HG03095 (cell line): ENCODE results near the gene DPP3.
"Not testable (repeated sequence)": the region's sequence is repeated elsewhere in the genome, so short reads cannot be mapped to it uniquely, and the experiment has no call there.

Experiments
- ATAC-seq: cut with Tn5 transposase; IDR thresholded peaks from one replicate; pipeline ENCODE4 v1.9.1; 2021; ENCODE audit warnings: moderate library complexity; ENCODE audit not compliant: unreplicated experiment

DPP3 gene

DNA sequence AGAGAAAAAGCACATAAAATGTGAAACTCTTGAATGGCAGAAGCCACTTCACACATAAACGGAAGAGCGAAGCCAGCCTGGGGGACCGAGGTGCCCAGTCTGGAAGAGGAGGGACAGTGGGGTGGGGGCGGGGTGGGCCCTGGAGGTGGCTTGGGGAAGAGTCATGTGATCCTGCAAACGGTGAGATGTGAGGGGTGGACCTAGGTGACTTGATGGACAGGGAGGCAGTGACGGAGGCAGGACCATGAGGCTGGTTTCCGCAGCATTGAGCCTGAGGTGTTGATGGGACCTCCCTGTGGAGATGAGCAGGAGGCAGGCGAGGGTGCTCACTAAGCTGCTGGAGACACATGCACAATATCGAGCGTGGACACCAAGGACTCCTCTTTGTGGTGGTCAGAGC lies 48.8 kb downstream of the DPP3 start:
- no peak for ATAC-seq

DNA sequence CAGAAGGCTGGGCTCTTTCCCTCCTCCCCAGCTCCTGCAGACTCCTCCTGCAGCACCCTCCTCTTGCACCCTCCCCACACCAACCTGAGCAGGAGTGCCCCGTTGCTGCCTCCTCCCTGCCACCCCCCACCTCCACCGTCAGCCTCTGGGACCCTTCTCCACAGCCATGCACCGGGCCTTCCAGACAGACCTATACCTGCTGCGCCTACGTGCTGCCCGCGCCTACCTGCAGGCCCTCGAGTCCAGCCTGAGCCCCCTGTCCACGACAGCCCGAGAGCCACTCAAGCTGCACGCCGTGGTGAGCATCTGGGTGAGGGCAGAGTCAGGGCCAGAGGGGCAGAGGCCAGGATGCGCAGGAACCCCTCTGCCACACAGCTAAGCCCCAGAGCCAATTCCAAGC lies 49.4 kb downstream of the DPP3 start:
- no peak for ATAC-seq

- no peak for ATAC-seq
These were observed 50.9 kb downstream of the DPP3 start for GRCh38 chr11:66530927-66531709.

- ATAC-seq = no peak
These were observed 51.6 kb downstream of the DPP3 start for GRCh38 chr11:66531841-66532240.

DNA sequence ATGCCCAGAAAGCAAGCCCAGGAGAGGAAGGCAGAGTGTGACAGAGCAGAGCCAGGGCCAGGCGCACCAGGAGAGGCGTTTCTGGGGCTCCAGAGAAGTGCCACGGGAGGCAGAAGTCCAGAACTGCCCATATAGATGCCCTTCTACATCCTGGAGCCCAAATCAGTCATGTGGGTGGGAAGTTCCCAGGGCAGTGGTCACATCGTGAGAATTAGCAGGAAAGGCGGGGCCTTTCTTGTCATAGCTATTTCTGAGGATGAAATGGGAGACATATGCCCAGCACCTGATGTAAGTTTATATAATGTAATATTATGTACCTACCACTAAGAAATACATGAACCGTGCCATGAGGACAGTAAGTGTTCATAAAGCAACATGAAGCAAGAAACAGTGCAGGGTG lies 52.5 kb downstream of the DPP3 start:
- no peak for ATAC-seq

GRCh38 chr11:66539170-66539869 lies 59.1 kb downstream of the DPP3 start:
- ATAC-seq = no peak

- no peak for ATAC-seq
These were observed 59.6 kb downstream of the DPP3 start for GRCh38 chr11:66539870-66540213.

- not testable (repeated sequence) for ATAC-seq
These were observed 60.4 kb downstream of the DPP3 start for GRCh38 chr11:66540598-66540997.

GRCh38 chr11:66541892-66542291 lies 61.7 kb downstream of the DPP3 start:
- no peak for ATAC-seq

GRCh38 chr11:66542362-66542761 lies 62.1 kb downstream of the DPP3 start:
- ATAC-seq = no peak

DNA sequence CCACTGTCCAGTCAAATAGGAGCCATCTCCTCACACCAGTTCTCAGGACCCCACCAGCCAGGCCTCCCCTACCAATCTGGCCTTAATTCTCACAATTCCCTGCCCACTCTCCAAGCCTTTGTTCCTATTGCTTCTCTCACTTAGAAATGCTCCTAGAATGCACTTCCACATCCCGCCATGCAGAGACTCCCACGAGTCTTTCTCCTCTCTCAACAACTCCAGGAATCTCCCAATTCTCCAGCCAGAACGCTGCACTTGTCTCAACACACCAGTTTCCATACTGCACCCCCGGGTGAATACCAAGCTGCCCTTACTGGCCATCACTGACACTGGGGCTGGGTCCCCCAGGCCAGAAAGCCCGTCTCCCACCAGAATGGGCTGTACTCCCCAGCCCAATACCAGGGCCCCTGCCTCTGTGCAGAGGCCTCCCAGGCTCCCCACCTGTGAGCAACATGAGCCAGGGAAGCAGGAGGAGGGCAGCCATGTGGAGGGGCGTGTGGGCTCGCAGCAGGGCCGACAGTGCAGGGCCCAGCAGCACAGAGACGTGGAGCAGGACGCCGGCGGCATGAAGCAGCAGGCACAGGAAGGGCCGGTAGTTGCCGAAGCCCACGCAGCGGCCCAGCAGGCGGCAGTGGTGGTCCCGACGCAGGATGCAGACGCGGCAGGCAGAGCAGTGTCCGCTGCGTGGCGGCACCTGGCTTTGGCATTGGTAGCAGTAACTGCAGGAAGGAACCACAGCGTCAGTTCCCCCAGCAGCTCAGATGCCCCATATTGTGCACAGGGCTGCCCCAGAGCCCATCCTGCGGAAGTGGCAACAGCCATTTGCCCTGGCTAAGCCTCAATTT lies 63.3 kb downstream of the DPP3 start:
- ATAC-seq = no peak

- not testable (repeated sequence) for ATAC-seq
These were observed 64.7 kb downstream of the DPP3 start for GRCh38 chr11:66544952-66545351.

- ATAC-seq = peak; percentile 81
These were observed 65.6 kb downstream of the DPP3 start, which contains the start of gene ZDHHC24 for GRCh38 chr11:66545701-66546367. Gene ZDHHC24 (minus strand): TSS chr11:66546048. CDS start chr11:66546003, 45 bp downstream.

GRCh38 chr11:66546368-66546965 lies 66.2 kb downstream of the DPP3 start, which contains the start of gene ACTN3:
Gene ACTN3 (plus strand): TSS chr11:66546903. CDS start chr11:66546938, 35 bp downstream.
- ATAC-seq = no peak

DNA sequence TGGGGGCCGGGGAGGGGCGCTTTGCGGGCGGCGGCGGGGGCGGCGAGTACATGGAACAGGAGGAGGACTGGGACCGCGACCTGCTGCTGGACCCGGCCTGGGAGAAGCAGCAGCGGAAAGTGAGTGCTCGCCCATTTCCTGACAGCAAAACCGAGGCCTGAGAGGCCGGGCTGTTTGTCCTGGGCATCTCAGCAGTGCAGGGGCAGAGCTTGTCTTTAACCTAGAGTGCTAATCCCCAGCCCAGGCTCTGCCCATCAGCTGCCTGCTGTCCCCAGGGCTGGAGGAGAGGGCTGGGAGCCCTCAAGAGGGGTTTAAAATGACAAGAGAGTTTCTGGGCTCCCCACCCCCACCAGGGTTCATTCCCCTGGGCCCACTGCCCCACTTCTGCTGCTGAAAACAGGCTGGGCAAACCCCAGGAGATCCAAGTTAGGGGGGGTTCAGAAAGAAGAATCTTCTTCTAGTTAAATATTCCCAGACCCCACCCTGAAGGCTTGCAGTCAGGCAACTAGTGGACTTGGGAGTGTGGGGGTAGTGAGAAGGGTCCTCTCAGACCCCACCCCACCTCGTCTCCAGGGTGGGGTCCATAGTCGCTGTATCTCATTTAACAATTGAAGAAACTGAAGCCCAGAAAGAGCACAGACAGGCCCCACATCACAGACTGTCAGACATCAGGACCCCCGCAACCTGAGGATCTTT lies 66.9 kb downstream of the DPP3 start:
- no peak for ATAC-seq

DNA sequence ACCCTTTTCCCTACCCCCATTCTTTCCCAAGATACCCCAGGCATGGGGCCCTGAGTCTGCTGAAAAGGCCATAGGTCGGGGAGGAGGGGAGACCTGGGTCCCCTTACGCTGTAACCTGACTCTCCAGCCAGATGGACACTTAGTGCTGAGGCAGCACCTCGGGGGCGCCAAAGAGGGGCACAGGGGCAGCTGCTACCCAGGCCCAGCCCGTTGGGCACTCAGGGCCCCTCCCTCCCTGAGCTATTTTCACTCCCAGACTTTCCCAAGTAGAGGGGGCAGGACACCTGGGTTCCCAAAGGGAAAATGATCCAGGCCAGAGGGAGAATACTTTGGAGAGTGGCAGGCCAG lies 67.4 kb downstream of the DPP3 start:
- ATAC-seq = no peak

- no peak for ATAC-seq
These were observed 67.8 kb downstream of the DPP3 start for GRCh38 chr11:66548041-66548440.

- ATAC-seq = no peak
These were observed 68.8 kb downstream of the DPP3 start for GRCh38 chr11:66548774-66549630.

DNA sequence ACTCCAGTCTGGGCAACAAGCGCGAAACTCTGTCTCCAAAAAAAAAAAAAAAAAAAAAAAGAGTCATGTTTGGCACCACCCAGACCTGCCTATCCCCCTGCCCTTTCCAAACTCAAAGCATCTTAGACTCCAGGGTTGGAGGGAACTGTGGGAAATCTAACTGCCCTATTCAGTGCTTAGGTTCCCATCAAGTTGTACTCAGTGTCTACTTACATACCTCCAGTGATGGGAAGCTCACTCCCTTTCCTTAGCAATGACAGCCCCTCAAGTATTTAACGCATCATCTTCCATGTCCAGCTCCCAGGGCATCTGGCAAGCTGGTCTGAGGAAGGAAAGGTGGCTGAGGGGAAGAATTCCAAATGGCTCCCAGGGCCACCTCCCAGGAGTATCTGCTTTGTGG lies 69.5 kb downstream of the DPP3 start:
- no peak for ATAC-seq
